Bronchial epithelial cell (primary cell): ENCODE measurements around the gene CDC42BPA. TPM values are rescaled to one million over a fixed set of nuclear protein-coding genes. Genes with fewer than 3 reads are reported as not detected.

Source experiments
- DNase-seq: peaks from one replicate; pipeline ENCODE4 v3.0.0-alpha.2; 2010; ENCODE audit warnings: low read depth
- FAIRE-seq: peaks from 2 replicates; lab custom pipeline; 2011; peaks lifted over from hg19 to GRCh38; lab: Jason Lieb, UNC
- H3K27me3 ChIP-seq: 2 replicates; pipeline ENCODE4 v1.5.1; 2011; ENCODE audit warnings: low read length; ENCODE audit not compliant: control insufficient read depth, insufficient read depth
- H3K36me3 ChIP-seq: 2 replicates; pipeline ENCODE4 v1.5.1; 2011; ENCODE audit warnings: low read length; ENCODE audit not compliant: control insufficient read depth, insufficient read depth
- H3K4me3 ChIP-seq: 2 replicates; pipeline ENCODE4 v1.5.1; 2011; ENCODE audit warnings: mild to moderate bottlenecking, low read depth, low read length, control low read depth
- total RNA-seq: library from RNA; depleted of rRNA; stranded (reverse); fragments of >200 nt; gene quantifications from 2 replicates; pipeline ENCODE4 v1.2.1, GENCODE V29; 2014
- TF ChIP-seq, protein P1 (sequence below): IDR thresholded peaks from 2 replicates; pipeline ENCODE4 v1.5.1; 2011; ENCODE audit warnings: mild to moderate bottlenecking, moderate library complexity, low read length, control low read depth, inconsistent platforms; ENCODE audit not compliant: insufficient read depth, severe bottlenecking

Gene CDC42BPA
- total RNA-seq, 1 donor from 2014 or later = 25.8 TPM

DNA sequence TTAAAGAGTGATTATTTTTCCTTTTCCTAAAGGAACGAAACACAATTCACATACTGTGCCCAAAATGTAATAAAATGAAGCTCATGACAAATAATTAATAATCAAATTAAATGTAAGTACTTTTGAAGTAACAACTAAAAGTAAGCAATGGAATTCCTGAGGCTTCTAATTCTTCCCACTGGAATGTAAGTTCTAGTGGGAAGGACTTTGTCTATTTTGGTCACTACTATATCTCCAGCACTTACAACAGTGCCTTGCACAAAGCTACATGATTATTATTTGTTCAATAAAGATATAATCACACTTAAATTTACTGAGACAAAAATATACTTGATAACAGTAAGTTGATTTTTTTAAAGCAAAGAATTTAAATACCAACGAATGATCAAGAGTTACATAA lies 249.4 kb downstream of the CDC42BPA start:
- Histone ChIP-seq H3K27me3 (no peaks in the 10 kb centered on the region), H3K36me3 (no peaks in the 10 kb centered on the region), H3K4me3 (no peak overlapping the region)
- DNase-seq (no peak), FAIRE-seq (no peak)
- TF ChIP-seq, protein P1, sequence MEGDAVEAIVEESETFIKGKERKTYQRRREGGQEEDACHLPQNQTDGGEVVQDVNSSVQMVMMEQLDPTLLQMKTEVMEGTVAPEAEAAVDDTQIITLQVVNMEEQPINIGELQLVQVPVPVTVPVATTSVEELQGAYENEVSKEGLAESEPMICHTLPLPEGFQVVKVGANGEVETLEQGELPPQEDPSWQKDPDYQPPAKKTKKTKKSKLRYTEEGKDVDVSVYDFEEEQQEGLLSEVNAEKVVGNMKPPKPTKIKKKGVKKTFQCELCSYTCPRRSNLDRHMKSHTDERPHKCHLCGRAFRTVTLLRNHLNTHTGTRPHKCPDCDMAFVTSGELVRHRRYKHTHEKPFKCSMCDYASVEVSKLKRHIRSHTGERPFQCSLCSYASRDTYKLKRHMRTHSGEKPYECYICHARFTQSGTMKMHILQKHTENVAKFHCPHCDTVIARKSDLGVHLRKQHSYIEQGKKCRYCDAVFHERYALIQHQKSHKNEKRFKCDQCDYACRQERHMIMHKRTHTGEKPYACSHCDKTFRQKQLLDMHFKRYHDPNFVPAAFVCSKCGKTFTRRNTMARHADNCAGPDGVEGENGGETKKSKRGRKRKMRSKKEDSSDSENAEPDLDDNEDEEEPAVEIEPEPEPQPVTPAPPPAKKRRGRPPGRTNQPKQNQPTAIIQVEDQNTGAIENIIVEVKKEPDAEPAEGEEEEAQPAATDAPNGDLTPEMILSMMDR = no peak

DNA sequence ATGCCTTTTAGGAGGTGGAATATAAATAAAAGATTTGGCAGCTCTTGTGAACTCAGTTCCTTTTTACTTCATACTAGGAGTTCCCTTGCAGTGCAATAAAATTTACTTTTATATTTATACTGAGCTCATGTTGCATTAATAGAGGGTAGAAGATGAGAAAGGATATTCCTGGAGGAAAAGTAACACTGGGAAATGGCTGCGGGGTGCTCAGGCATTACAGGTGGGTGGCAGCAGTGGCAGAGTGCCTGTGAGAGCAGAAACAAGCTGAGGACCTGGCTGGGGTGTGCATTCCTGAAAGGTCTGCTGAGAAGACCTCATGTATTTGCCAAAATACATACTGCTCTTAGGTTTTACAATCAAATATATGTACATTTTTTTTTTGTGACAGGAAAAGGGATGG lies 251.3 kb downstream of the CDC42BPA start:
- no peaks in the 10 kb centered on the region for H3K36me3 ChIP-seq
- DNase-seq (no peak), FAIRE-seq (no peak)
- H3K27me3 ChIP-seq = no peaks in the 10 kb centered on the region
- TF ChIP-seq, protein P1 = no peak
- no peak overlapping the region for H3K4me3 ChIP-seq

DNA sequence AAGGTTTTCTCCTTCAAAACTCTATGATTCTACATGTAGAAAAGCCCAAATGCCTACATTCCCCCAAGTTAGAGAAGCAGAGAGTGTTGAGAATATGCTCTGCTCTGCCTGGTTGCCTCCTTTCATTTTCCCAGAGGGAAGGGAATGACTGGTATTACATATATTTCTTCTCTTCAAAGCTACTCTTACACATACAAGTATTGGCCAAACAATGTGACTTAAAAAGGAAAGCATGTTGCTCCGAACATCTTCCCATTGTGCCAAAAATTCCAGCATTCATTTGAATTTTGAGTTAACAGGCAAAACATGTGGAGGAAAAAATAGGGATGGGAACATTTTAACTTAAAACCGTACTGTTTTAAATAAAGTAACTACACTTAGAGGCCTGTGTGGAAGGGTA lies 253.0 kb downstream of the CDC42BPA start:
- DNase-seq = no peak
- no peak overlapping the region for H3K4me3 ChIP-seq
- no peaks in the 10 kb centered on the region for H3K36me3 ChIP-seq
- TF ChIP-seq, protein P1 = no peak
- H3K27me3 ChIP-seq = no peaks in the 10 kb centered on the region
- no peak for FAIRE-seq

DNA sequence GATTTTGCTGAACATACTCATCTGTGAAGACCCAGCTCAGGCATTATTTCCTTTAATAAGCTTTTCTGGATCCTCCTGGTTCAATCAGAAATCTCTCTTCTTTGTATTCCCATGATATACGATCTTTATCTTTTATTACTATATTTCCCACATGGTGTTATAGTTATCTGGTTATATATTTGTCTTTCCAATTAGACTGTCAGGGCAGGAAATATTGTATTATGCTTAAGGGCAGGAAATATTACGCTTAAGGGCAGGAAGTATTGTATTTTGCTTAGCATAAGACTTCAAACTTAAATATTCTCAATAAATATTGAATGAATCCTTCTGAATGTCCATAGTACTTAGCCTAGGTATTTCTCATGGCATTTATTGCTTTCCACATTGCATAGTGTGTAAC lies 256.0 kb downstream of the CDC42BPA start:
- TF ChIP-seq, protein P1 = no peak
- no peak for DNase-seq
- H3K36me3 ChIP-seq = no peaks in the 10 kb centered on the region
- FAIRE-seq = no peak
- no peak overlapping the region for H3K4me3 ChIP-seq
- no peaks in the 10 kb centered on the region for H3K27me3 ChIP-seq

DNA sequence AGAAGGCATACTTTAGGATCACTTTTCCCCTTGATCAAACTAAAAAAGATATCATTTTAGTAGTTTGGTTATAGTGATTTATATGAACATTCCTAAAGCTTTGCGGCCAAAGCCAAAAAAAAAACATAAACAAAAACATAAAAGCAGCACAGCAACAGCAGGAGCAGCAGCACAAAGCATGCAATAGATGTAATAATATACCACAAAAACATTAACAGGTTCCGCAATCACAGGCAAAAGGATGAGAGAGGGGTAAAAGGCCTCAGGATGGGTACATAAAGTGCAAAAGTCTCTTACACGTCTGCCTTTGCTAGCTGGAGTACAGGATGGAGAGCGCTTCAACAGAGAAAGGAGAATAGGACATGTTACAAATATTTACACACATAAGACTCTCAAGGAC lies 259.2 kb downstream of the CDC42BPA start:
- TF ChIP-seq, protein P1 = no peak
- FAIRE-seq (no peak), DNase-seq (no peak)
- Histone ChIP-seq H3K36me3 (no peaks in the 10 kb centered on the region), H3K27me3 (no peaks in the 10 kb centered on the region), H3K4me3 (no peak overlapping the region)

DNA sequence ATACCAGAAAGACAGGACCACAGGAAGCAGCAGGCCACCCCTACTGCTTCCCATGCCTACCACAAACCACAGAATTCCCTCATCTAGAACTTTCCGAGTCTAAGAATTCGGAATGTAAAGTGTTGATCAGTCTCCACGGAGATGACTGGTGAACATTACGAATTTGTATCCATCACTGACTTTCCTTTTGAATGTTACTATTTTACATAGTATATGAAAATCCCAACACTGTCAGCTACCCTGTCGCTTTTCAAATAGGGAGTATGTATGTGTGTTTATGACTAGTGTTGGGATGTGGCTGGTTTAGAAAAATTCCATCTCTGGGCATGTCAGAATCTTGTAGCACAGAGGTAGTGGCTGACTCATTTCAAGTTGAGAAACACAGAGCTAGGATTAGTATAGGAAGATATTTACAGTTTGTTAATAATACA lies 260.0 kb downstream of the CDC42BPA start:
- FAIRE-seq (no peak), DNase-seq (peak; percentile 92)
- Histone ChIP-seq H3K36me3 (no peaks in the 10 kb centered on the region), H3K27me3 (no peaks in the 10 kb centered on the region), H3K4me3 (no peak overlapping the region)
- TF ChIP-seq, protein P1 = no peak
